Adrenal gland (tissue), 12 donors: ENCODE data around the gene DDX46. TPM values are rescaled to one million over a fixed set of nuclear protein-coding genes. Genes with fewer than 3 reads are reported as not detected.

Experiments used
- DNase-seq, 7 donors: peaks; one replicate each; pipeline ENCODE4 v3.0.0-alpha.2; 2019 to 2020
- H3K27ac ChIP-seq, 5 donors: fragments of 200-600 bp; sonication (generic) in 4 of 5; 1 replicate in 3 of 5; 2 replicates in 2 of 5; pipeline versions ENCODE4 v1.5.1 to v1.8.0; 2016 to 2020; ENCODE audit warnings: mild to moderate bottlenecking in 1 of 5
- H3K27me3 ChIP-seq: fragments of 200-600 bp; 2 replicates; pipeline ENCODE4 v1.8.0; 2021
- H3K36me3 ChIP-seq, 2 donors: fragments of 200-600 bp; replicated peaks in 1 of 2; 1 replicate in 1 of 2; 2 replicates in 1 of 2; pipeline versions ENCODE4 v1.5.1 to v1.8.0; 2018 to 2022
- H3K4me1 ChIP-seq, 2 donors: fragments of 200-600 bp; replicated peaks in 1 of 2; 1 replicate in 1 of 2; 2 replicates in 1 of 2; pipeline versions ENCODE4 v1.5.1 to v1.8.0; 2018 to 2021
- H3K4me3 ChIP-seq, 4 donors: fragments of 200-600 bp; sonication (generic) in 3 of 4; one replicate each; pipeline ENCODE4 v1.5.1; 2016 to 2018
- H3K9me3 ChIP-seq, 3 donors: fragments of 200-600 bp; sonication (generic) in 1 of 3; replicated peaks in 1 of 3; 1 replicate in 2 of 3; 2 replicates in 1 of 3; pipeline versions ENCODE4 v1.5.1 to v1.8.0; 2016 to 2021
- POLR2A ChIP-seq, 2 donors: fragments of 450-650 bp; IDR thresholded peaks; one replicate each; pipeline ENCODE4 v1.6.1; 2017; ENCODE audit warnings: antibody characterized with exemption in 2 of 2, mild to moderate bottlenecking in 2 of 2, moderate library complexity in 1 of 2
- WGBS, 4 donors: extraction: QIAGEN DNeasy Blood & Tissue Kit in 2 of 4; methylation state at CpG; one replicate each; pipeline versions ENCODE4 v1.1.5 to v1.1.7; 2013 to 2017; 5-methylcytosine and 5-hydroxymethylcytosine counted together
- intact Hi-C, 2 donors: fragments of 100-400 bp; cut with DNase I; formaldehyde crosslinking; loops; one replicate each; pipeline versions ENCODE4 v1.14.1 to v1.15.0; 2022 to 2023
- polyA plus RNA-seq, 3 donors: library from polyadenylated mRNA; stranded (reverse); fragments of 200-250 nt in 2 of 3; fragments of 350-450 nt in 1 of 3; fragmentation: Illumina TruSeq in 1 of 3; extraction: RNeasy Lipid Tissue Mini Kit (QIAGEN cat#74804) in 1 of 3; gene quantifications; one replicate each; pipeline ENCODE4 v1.2.3, GENCODE V29; 2013 to 2014
- total RNA-seq, 9 donors: library from RNA; depleted of rRNA in 4 of 9; stranded (reverse); fragments of >200 nt in 4 of 9; fragments of 120-200 nt in 1 of 9; fragmentation: NEBNext Ultra II Directional in 1 of 9; extraction: Animal tissue kit (Norgen Biotek cat#: 25700) in 1 of 9; gene quantifications; one replicate each; pipeline versions ENCODE4 v1.1.0 to v1.2.4, GENCODE V29; 2013 to 2023
- TF ChIP-seq, protein P1 (sequence below), 6 experiments: fragments of 450-650 bp in 4 of 6; fragments of 200-600 bp in 2 of 6; sonication (generic) in 1 of 6; IDR thresholded peaks; 1 replicate in 5 of 6; 2 replicates in 1 of 6; pipeline versions ENCODE4 v1.5.1 to v1.8.0; 2016 to 2021; ENCODE audit warnings: antibody characterized with exemption in 6 of 6, mild to moderate bottlenecking in 2 of 6, moderate library complexity in 1 of 6
- donor health status: healthy with polysubstance abuse.
- donor health status: Bipolar disorder and iron deficiency.
- donor health status: DM: yes; HTN: yes; CAD: no.
- donor health status: DM: no; HTN: no; CAD: no.
- donor health status: DM: no; HTN: no; CAD: no.
- donor health status: DM: yes; HTN: yes; CAD: no.

Gene DDX46
- total and polyA plus RNA-seq, 12 donors, result 13.3 to 48.0 (median 35.1) TPM

DNA sequence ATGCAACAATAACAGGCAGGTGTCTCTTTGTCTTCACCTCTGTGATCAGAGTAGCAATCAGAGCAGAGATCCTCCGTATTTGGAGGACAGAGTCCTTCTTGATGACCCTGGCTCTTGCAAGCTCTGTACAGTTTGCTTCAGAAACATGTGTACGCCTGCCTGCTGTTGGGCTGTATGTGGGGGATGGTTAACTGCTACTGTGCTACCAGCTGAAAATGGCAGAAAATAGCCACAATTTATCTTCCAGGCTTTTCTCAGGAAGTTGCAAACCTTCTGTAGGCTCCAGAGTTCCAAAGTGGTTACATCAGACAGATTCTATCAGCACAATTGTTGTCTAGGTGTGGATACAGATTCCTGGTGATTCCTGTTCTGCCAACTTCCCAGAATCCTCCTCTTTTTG is 35.5 kb downstream of the DDX46 start:
- no peak for DNase-seq
- intact Hi-C loops, result no loop called here
- H3K36me3 ChIP-seq, result peaks cover 0 to 99% of the 10 kb centered on the region in 2 donors
- H3K27ac ChIP-seq, result no peak overlapping the region
- no peaks in the 10 kb centered on the region for H3K4me1 ChIP-seq
- no peaks in the 10 kb centered on the region for H3K27me3 ChIP-seq
- no peak overlapping the region for H3K4me3 ChIP-seq
- 79 to 83% (median 79%) methylated on average over 2 of the region's 2 CpGs for WGBS, 4 donors
- no peaks in the 10 kb centered on the region for H3K9me3 ChIP-seq
- TF ChIP-seq, protein P1, sequence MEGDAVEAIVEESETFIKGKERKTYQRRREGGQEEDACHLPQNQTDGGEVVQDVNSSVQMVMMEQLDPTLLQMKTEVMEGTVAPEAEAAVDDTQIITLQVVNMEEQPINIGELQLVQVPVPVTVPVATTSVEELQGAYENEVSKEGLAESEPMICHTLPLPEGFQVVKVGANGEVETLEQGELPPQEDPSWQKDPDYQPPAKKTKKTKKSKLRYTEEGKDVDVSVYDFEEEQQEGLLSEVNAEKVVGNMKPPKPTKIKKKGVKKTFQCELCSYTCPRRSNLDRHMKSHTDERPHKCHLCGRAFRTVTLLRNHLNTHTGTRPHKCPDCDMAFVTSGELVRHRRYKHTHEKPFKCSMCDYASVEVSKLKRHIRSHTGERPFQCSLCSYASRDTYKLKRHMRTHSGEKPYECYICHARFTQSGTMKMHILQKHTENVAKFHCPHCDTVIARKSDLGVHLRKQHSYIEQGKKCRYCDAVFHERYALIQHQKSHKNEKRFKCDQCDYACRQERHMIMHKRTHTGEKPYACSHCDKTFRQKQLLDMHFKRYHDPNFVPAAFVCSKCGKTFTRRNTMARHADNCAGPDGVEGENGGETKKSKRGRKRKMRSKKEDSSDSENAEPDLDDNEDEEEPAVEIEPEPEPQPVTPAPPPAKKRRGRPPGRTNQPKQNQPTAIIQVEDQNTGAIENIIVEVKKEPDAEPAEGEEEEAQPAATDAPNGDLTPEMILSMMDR (IDR thresholded peaks at IDR 0.05), result no peak
- TF ChIP-seq POLR2A (IDR thresholded peaks at IDR 0.05), result no peak

DNA sequence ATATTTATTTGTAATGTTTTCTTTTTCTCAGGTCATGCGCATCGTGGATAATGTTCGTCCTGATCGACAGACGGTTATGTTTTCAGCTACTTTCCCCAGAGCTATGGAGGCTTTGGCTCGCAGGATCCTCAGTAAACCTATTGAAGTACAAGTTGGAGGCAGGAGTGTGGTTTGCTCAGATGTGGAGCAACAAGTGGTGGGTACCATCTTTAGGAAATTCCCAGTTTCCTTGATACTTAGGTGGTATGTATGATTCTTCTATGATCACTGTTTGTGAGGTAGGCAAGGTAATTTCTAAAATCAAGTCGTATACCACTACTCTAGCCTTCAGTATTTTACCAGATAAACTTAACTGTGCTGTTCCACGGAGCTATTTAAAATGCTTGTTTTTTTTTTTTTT is 36.2 kb downstream of the DDX46 start:
- intact Hi-C loops, result no loop called here
- Histone ChIP-seq H3K36me3 (peaks cover 0 to 93% of the 10 kb centered on the region in 2 donors), H3K27ac (no peak overlapping the region), H3K27me3 (no peaks in the 10 kb centered on the region), H3K4me3 (no peak overlapping the region), H3K9me3 (no peaks in the 10 kb centered on the region), H3K4me1 (no peaks in the 10 kb centered on the region)
- DNase-seq, result no peak
- TF ChIP-seq, protein P1 (IDR thresholded peaks at IDR 0.05), result no peak
- no peak for TF ChIP-seq POLR2A (IDR thresholded peaks at IDR 0.05)
- WGBS, 4 donors, result 92 to 95% (median 94%) methylated on average over 8 of the region's 8 CpGs

DNA sequence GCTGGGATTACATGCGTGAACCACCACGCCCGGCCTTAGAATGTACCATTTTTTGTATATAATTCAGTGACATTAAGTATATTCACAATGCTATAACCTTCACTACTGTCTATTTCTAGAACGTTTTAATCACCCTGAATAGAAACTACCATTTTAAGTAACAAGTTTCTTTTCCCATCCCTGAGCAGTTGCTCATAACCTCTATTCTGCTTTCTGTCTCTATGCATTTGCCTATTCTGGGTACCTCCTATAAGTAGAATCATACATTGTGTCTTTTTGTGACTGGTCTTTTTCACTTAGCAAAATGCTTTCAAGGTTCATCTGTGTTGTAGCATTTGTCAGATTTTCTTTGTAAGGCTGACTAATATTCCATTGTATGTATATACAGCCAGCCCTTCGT is 39.9 kb downstream of the DDX46 start:
- H3K4me1 ChIP-seq, result no peaks in the 10 kb centered on the region
- peaks cover 0 to 61% of the 10 kb centered on the region in 2 donors for H3K36me3 ChIP-seq
- DNase-seq, result no peak
- intact Hi-C loops, result no loop called here
- no peaks in the 10 kb centered on the region for H3K9me3 ChIP-seq
- H3K27ac ChIP-seq, result no peak overlapping the region
- TF ChIP-seq, protein P1 (IDR thresholded peaks at IDR 0.05), result no peak
- no peak for TF ChIP-seq POLR2A (IDR thresholded peaks at IDR 0.05)
- no peaks in the 10 kb centered on the region for H3K27me3 ChIP-seq
- no peak overlapping the region for H3K4me3 ChIP-seq
- 82 to 89% (median 85%) methylated on average over 5 of the region's 5 CpGs for WGBS, 4 donors

DNA sequence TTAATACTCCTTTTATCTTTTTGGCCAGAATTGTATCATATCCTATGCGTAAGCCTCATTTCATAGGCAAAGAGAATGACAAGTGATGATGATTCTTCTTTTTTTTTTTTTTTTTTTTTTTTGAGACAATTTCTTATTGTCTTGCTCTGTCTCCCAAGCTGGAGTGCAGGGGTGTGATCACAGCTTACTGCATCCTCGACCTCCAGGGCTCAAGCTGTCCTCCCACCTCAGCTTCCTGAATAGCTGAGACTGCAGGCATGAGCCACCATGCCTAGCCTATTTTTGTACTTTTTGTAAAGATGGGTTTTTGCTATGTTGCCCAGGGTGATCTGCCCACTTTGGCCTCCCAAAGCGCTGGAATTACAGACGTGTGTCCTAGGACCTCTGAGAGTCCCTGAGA is 45.2 kb downstream of the DDX46 start:
- no peak for DNase-seq
- no peaks in the 10 kb centered on the region for H3K27me3 ChIP-seq
- WGBS, 4 donors, result 82 to 96% (median 88%) methylated on average over 4 of the region's 4 CpGs
- no peak overlapping the region for H3K27ac ChIP-seq
- H3K4me1 ChIP-seq, result no peaks in the 10 kb centered on the region
- no peak overlapping the region for H3K4me3 ChIP-seq
- no peaks in the 10 kb centered on the region for H3K9me3 ChIP-seq
- intact Hi-C loops, result no loop called here
- TF ChIP-seq POLR2A (IDR thresholded peaks at IDR 0.05), result no peak
- TF ChIP-seq, protein P1 (IDR thresholded peaks at IDR 0.05), result no peak
- peaks cover 0 to 14% of the 10 kb centered on the region in 2 donors for H3K36me3 ChIP-seq
